K562 (cell line): ENCODE measurements around the gene RER1. TPM values are rescaled to one million over a fixed set of nuclear protein-coding genes. Genes with fewer than 3 reads are reported as not detected.

ENCODE experiments used
- CCAR2 ChIP-seq: fragments of 200-400 bp; formaldehyde crosslinking; IDR thresholded peaks from 2 replicates; pipeline ENCODE4 v1.6.1; 2017; ENCODE audit warnings: mild to moderate bottlenecking, low read depth, low read length
- CREM ChIP-seq: IDR thresholded peaks from 2 replicates; pipeline ENCODE4 v1.6.1; 2014; ENCODE audit warnings: antibody characterized with exemption, low read depth
- FIP1L1 ChIP-seq: fragments of 200-400 bp; formaldehyde crosslinking; IDR thresholded peaks from 2 replicates; pipeline ENCODE4 v1.6.1; 2018; ENCODE audit warnings: mild to moderate bottlenecking, low read depth, low read length; ENCODE audit not compliant: poor library complexity, severe bottlenecking
- FOSL1 ChIP-seq: fragments of 200-800 bp; sonication (Bioruptor generic); conservative IDR thresholded peaks from 2 replicates; pipeline ENCODE4 v1.6.1; 2016; ENCODE audit warnings: missing genetic modification characterization, missing compliant biosample characterization
- IRF2 ChIP-seq: sonication (generic); formaldehyde crosslinking; IDR thresholded peaks from 2 replicates; pipeline ENCODE4 v1.8.1; 2022; ENCODE audit warnings: mild to moderate bottlenecking, missing genetic modification reagents
- MAZ ChIP-seq, 2 experiments: fragments of 450-650 bp in 1 of 2; sonication (generic) in 1 of 2; formaldehyde crosslinking; IDR thresholded peaks in 1 of 2; conservative IDR thresholded peaks in 1 of 2; 2 replicates each; pipeline versions ENCODE4 v1.4.0 to v1.5.0; 2020; ENCODE audit warnings: mild to moderate bottlenecking in 1 of 2, missing genetic modification reagents in 1 of 2
- MYC ChIP-seq, 2 experiments: fragments of 250-450 bp in 1 of 2; sonication (Bioruptor Pico) in 1 of 2; IDR thresholded peaks; 2 replicates each; pipeline versions ENCODE4 v1.5.1 to v1.6.1; 2012 to 2021; ENCODE audit warnings: low read depth in 2 of 2, borderline replicate concordance in 1 of 2, improper control_type of control experiment in 1 of 2, low read length in 1 of 2, mild to moderate bottlenecking in 1 of 2, moderate library complexity in 1 of 2
- MYNN ChIP-seq, 2 experiments: sonication (generic); formaldehyde crosslinking in 1 of 2; IDR thresholded peaks; 2 replicates each; pipeline versions ENCODE4 v1.5.0 to v1.6.1; 2016 to 2020; ENCODE audit warnings: antibody characterized with exemption in 1 of 2, missing genetic modification reagents in 1 of 2
- PHF21A ChIP-seq: fragments of 450-650 bp; IDR thresholded peaks from 2 replicates; pipeline ENCODE4 v1.6.1; 2017; ENCODE audit warnings: low read depth, borderline replicate concordance
- RAD21 ChIP-seq, 2 experiments: fragments of 250-450 bp in 1 of 2; fragments of 450-650 bp in 1 of 2; sonication (Bioruptor Pico) in 1 of 2; formaldehyde crosslinking in 1 of 2; IDR thresholded peaks in 1 of 2; conservative IDR thresholded peaks in 1 of 2; 2 replicates each; pipeline versions ENCODE4 v1.4.0 to v1.8.0; 2020 to 2022; ENCODE audit warnings: mild to moderate bottlenecking in 2 of 2, moderate library complexity in 1 of 2
- RB1 ChIP-seq: fragments of 450-650 bp; IDR thresholded peaks from 2 replicates; pipeline ENCODE4 v1.6.1; 2017; ENCODE audit warnings: low read depth, mild to moderate bottlenecking
- RBFOX2 ChIP-seq: fragments of 200-400 bp; formaldehyde crosslinking; IDR thresholded peaks from 2 replicates; pipeline ENCODE4 v1.6.1; 2017; ENCODE audit warnings: low read depth, mild to moderate bottlenecking, low read length, moderate library complexity
- RBM14 ChIP-seq: fragments of 200-400 bp; formaldehyde crosslinking; IDR thresholded peaks from 2 replicates; pipeline ENCODE4 v1.6.1; 2018; ENCODE audit warnings: low read depth, mild to moderate bottlenecking, low read length, moderate library complexity, borderline replicate concordance; ENCODE audit not compliant: insufficient read depth
- TEAD1 ChIP-seq, 2 experiments: fragments of 450-650 bp in 1 of 2; sonication (generic) in 1 of 2; formaldehyde crosslinking; IDR thresholded peaks; 2 replicates each; pipeline versions ENCODE4 v1.4.0 to v1.8.0; 2020 to 2022; ENCODE audit warnings: mild to moderate bottlenecking in 2 of 2, missing genetic modification reagents in 1 of 2
- YY1 ChIP-seq, 3 experiments: IDR thresholded peaks; 2 replicates each; pipeline ENCODE4 v1.6.1; 2011; ENCODE audit warnings: low read length in 2 of 3, mild to moderate bottlenecking in 2 of 3, moderate library complexity in 2 of 3, borderline replicate concordance in 1 of 3, control low read depth in 1 of 3, low read depth in 1 of 3; ENCODE audit not compliant: insufficient read depth in 3 of 3, insufficient replicate concordance in 2 of 3, control insufficient read depth in 1 of 3, insufficient read length in 1 of 3; ENCODE audit errors: extremely low read depth in 1 of 3
- ZFP36 ChIP-seq: fragments of 150-350 bp; IDR thresholded peaks from 2 replicates; pipeline ENCODE4 v1.6.1; 2018; ENCODE audit warnings: low read length, low read depth; ENCODE audit not compliant: partially characterized antibody
- ZNF212 ChIP-seq: fragments of 450-650 bp; formaldehyde crosslinking; IDR thresholded peaks from 2 replicates; pipeline ENCODE4 v1.4.0; 2020; ENCODE audit warnings: mild to moderate bottlenecking
- ZNF384 ChIP-seq: IDR thresholded peaks from 2 replicates; pipeline ENCODE4 v1.6.1; 2012; ENCODE audit warnings: low read depth, low read length, improper control_type of control experiment
- ZNF696 ChIP-seq: fragments of 250-450 bp; sonication (Bioruptor Pico); conservative IDR thresholded peaks from 2 replicates; pipeline ENCODE4 v1.4.0; 2020; ENCODE audit warnings: mild to moderate bottlenecking, moderate library complexity
- polyA plus RNA-seq, 8 experiments: library from polyadenylated mRNA; depleted of rRNA in 4 of 8; stranded (reverse) in 5 of 8; unstranded in 3 of 8; fragments of >200 nt; fragmentation: Nextera tagmentation in 2 of 8; fragmentation: Illumina TruSeq in 1 of 8; extraction: Ambion mirVana in 2 of 8; extraction: Trizol in 1 of 8; gene quantifications; 2 replicates each; pipeline versions ENCODE4 v1.2.1 to v1.2.3, GENCODE V29; 2011 to 2014; ENCODE audit warnings: inconsistent platforms in 1 of 8, missing spikeins in 1 of 8
- total RNA-seq, 7 experiments: library from RNA; depleted of rRNA in 6 of 7; stranded (reverse); fragments of >200 nt in 6 of 7; fragmentation: Illumina TruSeq in 2 of 7; extraction: Trizol in 2 of 7; gene quantifications; 2 replicates each; pipeline versions ENCODE4 v1.2.1 to v1.2.3, GENCODE V29; 2011 to 2021; ENCODE audit warnings: low replicate concordance in 1 of 7
- TF ChIP-seq, protein P1 (sequence below): sonication (generic); formaldehyde crosslinking; IDR thresholded peaks from 2 replicates; pipeline ENCODE4 v1.8.0; 2022; ENCODE audit warnings: missing genetic modification reagents, mild to moderate bottlenecking, moderate library complexity, borderline replicate concordance
- TF ChIP-seq, protein P2 (sequence below): IDR thresholded peaks from 2 replicates; pipeline ENCODE4 v1.6.1; 2011; ENCODE audit warnings: borderline replicate concordance, low read depth, mild to moderate bottlenecking, moderate library complexity, low read length; ENCODE audit not compliant: insufficient read depth, poor library complexity, severe bottlenecking

Gene RER1
- total and polyA plus RNA-seq, 9 of the 15 experiments (the other 6 are each of a cell fraction or from before 2014, with no cell fraction given): 19.6 to 354 (median 183) TPM

DNA sequence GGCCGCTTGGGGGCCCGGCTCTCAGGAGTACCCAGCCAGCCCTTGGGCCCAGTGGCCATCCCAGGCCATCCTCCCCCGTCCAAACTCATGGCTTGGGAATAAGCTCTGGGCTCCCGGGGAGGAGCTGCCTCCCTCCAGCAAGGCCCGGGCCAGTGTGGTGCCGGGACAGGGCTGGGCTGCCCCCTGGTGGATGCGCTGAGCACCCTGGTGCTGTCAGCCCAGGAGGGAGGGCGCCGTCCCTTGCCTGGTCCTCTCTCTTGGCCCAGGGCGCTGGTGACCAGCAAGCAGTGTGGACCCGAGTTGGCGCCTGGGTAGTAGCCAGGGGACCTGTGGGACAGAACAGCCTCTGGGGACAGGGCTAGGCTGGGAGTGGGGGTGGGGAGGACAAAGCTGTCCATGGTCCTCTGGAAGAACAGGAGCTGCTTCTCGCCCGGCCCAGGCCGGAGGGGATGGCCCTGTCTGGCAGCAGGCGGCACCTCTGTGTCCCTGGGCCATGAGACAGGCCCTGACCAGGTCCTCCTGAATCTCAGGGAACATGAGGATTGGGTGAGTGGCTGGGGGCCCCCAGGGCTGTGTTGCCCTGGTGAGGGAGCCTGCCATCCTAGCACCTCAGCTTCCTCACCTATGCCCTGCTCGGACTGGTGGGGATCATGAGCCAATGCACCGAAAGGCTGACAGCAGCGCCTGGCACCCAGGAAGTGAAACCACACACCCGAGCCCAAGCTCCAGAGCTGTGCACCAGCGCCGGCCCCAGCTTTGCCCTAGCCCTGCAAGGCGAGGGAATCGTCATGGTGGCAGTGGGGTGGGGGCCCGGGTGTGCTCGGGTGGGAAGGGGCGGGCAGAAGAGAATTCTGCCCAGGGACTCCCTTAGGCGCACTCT lies 9.7 kb upstream of the RER1 start (continued):
- TF ChIP-seq ZFP36 (peak; percentile 25), CREM (peak; percentile 40; the same call in 1 of the 2 replicates), TEAD1 (CRISPR knock-in tag; IDR thresholded peaks at IDR 0.05) (peak in 1 of 2 experiments; percentile 39; a peak in 1 of 4 replicates), ZNF384 (0 out of 2 replicates have a peak, but pooled peaks have one; percentile 20), MAZ (CRISPR knock-in tag; conservative IDR thresholded peaks at IDR 0.05 in 1 of 2, IDR thresholded peaks at IDR 0.05 in 1 of 2) (peak; percentile 72 to 83), YY1 (IDR thresholded peaks at IDR 0.05; ENCODE audit: borderline replicate concordance in 1 of 3, control insufficient read depth in 1 of 3, extremely low read depth in 1 of 3, insufficient read depth in 3 of 3, insufficient read length in 1 of 3, insufficient replicate concordance in 2 of 3, low read depth in 1 of 3, low read length in 2 of 3) (peak in 1 of 3 experiments; percentile 25), FIP1L1 (peak; percentile 26), FOSL1 (tag) (no peak), RB1 (peak; percentile 94), RAD21 (CRISPR knock-in tag; conservative IDR thresholded peaks at IDR 0.05 in 1 of 2, IDR thresholded peaks at IDR 0.05 in 1 of 2) (peak; percentile 92 to 99), IRF2 (CRISPR knock-in tag) (peak; percentile 33; the same call in 1 of the 2 replicates), MYC (IDR thresholded peaks at IDR 0.05; ENCODE audit: low read depth, low read length) (peak; percentile 55), MYC (CRISPR knock-in tag; IDR thresholded peaks at IDR 0.05; ENCODE audit: borderline replicate concordance, low read depth) (no peak), PHF21A (peak; percentile 78), ZNF696 (no peak), RBM14 (0 out of 2 replicates have a peak, but pooled peaks have one; percentile 66), ZNF212 (CRISPR knock-in tag) (0 out of 2 replicates have a peak, but pooled peaks have one; percentile 18), MYNN (IDR thresholded peaks at IDR 0.05) (peak; percentile 69), MYNN (CRISPR knock-in tag; IDR thresholded peaks at IDR 0.05) (no peak), RBFOX2 (peak; percentile 34; the same call in 1 of the 2 replicates), CCAR2 (no peak)
- TF ChIP-seq, protein P1, sequence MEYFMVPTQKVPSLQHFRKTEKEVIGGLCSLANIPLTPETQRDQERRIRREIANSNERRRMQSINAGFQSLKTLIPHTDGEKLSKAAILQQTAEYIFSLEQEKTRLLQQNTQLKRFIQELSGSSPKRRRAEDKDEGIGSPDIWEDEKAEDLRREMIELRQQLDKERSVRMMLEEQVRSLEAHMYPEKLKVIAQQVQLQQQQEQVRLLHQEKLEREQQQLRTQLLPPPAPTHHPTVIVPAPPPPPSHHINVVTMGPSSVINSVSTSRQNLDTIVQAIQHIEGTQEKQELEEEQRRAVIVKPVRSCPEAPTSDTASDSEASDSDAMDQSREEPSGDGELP (CRISPR knock-in tag): peak; percentile 44; the same call in 1 of the 2 replicates
- TF ChIP-seq, protein P2, sequence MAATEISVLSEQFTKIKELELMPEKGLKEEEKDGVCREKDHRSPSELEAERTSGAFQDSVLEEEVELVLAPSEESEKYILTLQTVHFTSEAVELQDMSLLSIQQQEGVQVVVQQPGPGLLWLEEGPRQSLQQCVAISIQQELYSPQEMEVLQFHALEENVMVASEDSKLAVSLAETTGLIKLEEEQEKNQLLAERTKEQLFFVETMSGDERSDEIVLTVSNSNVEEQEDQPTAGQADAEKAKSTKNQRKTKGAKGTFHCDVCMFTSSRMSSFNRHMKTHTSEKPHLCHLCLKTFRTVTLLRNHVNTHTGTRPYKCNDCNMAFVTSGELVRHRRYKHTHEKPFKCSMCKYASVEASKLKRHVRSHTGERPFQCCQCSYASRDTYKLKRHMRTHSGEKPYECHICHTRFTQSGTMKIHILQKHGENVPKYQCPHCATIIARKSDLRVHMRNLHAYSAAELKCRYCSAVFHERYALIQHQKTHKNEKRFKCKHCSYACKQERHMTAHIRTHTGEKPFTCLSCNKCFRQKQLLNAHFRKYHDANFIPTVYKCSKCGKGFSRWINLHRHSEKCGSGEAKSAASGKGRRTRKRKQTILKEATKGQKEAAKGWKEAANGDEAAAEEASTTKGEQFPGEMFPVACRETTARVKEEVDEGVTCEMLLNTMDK: peak; percentile 96
